ENCODE data around the gene CYP27C1.
"Not testable (repeated sequence)": the region's sequence is repeated elsewhere in the genome, so short reads cannot be mapped to it uniquely, and the experiment has no call there.

The CYP27C1 gene

GRCh38 chr2:127164761-127165538 lies 55.1 kb downstream of the CYP27C1 start:
- TF ChIP-seq CTCF (conservative IDR thresholded peaks at IDR 0.05) = no peak
- no peak overlapping the region for H3K27ac ChIP-seq

- H3K27ac ChIP-seq = no peak overlapping the region
- TF ChIP-seq CTCF (conservative IDR thresholded peaks at IDR 0.05) = no peak
Measured at GRCh38 chr2:127163921-127164320, 56.2 kb downstream of the CYP27C1 start.

- H3K27ac ChIP-seq = not testable (repeated sequence)
Measured at GRCh38 chr2:127163090-127163406, 57.1 kb downstream of the CYP27C1 start.

GRCh38 chr2:127162261-127163089 lies 57.6 kb downstream of the CYP27C1 start:
- H3K27ac ChIP-seq = no peak overlapping the region
- TF ChIP-seq CTCF (conservative IDR thresholded peaks at IDR 0.05) = no peak

- TF ChIP-seq CTCF (conservative IDR thresholded peaks at IDR 0.05) = no peak
- no peak overlapping the region for H3K27ac ChIP-seq
Measured at GRCh38 chr2:127161176-127162136, 58.6 kb downstream of the CYP27C1 start.

GRCh38 chr2:127160676-127161075 lies 59.4 kb downstream of the CYP27C1 start:
- no peak for TF ChIP-seq CTCF (conservative IDR thresholded peaks at IDR 0.05)
- no peak overlapping the region for H3K27ac ChIP-seq

GRCh38 chr2:127159543-127159942 lies 60.6 kb downstream of the CYP27C1 start:
- H3K27ac ChIP-seq = no peak overlapping the region
- no peak for TF ChIP-seq CTCF (conservative IDR thresholded peaks at IDR 0.05)

Measured in VCaP (cell line).